H54 (cell line): ENCODE measurements around the gene CACNA2D3.
"Not testable (repeated sequence)": the region's sequence is repeated elsewhere in the genome, so short reads cannot be mapped to it uniquely, and the experiment has no call there.

Experiments used
- DNase-seq: peaks from one replicate; pipeline ENCODE4 v3.0.0; 2011; ENCODE audit warnings: low spot score, mixed read lengths; ENCODE audit not compliant: insufficient read length
- FAIRE-seq: peaks from 3 replicates; lab custom pipeline; 2011; peaks lifted over from hg19 to GRCh38; lab: Jason Lieb, UNC
- POLR2A ChIP-seq: IDR thresholded peaks from 2 replicates; pipeline ENCODE4 v1.6.1; 2011; ENCODE audit warnings: low read depth, mild to moderate bottlenecking, low read length

The CACNA2D3 gene

GRCh38 chr3:54625805-54626787, 503.7 kb downstream of the CACNA2D3 start:
- DNase-seq (no peak), FAIRE-seq (no peak)
- no peak for TF ChIP-seq POLR2A

GRCh38 chr3:54628888-54629441, 506.6 kb downstream of the CACNA2D3 start:
- FAIRE-seq (no peak), DNase-seq (no peak)
- no peak for TF ChIP-seq POLR2A

- no peak for FAIRE-seq
- no peak for TF ChIP-seq POLR2A
- no peak for DNase-seq
Measured at GRCh38 chr3:54630101-54630623, 507.8 kb downstream of the CACNA2D3 start.

- not testable (repeated sequence) for DNase-seq, FAIRE-seq
Measured at GRCh38 chr3:54631001-54631400, 508.6 kb downstream of the CACNA2D3 start.

- FAIRE-seq: no peak
- no peak for DNase-seq
- TF ChIP-seq POLR2A: no peak
Measured at GRCh38 chr3:54631516-54632325, 509.4 kb downstream of the CACNA2D3 start.

GRCh38 chr3:54632326-54632665, 509.9 kb downstream of the CACNA2D3 start:
- FAIRE-seq (no peak), DNase-seq (no peak)
- TF ChIP-seq POLR2A: no peak

- FAIRE-seq (no peak), DNase-seq (no peak)
- TF ChIP-seq POLR2A: no peak
Measured at GRCh38 chr3:54632834-54633233, 510.5 kb downstream of the CACNA2D3 start.

- DNase-seq (no peak), FAIRE-seq (no peak)
- no peak for TF ChIP-seq POLR2A
Measured at GRCh38 chr3:54633444-54634121, 511.2 kb downstream of the CACNA2D3 start.

- TF ChIP-seq POLR2A: no peak
- no peak for FAIRE-seq
- DNase-seq: no peak
Measured at GRCh38 chr3:54634122-54634469, 511.7 kb downstream of the CACNA2D3 start.

GRCh38 chr3:54639790-54640372, 517.5 kb downstream of the CACNA2D3 start:
- not testable (repeated sequence) for DNase-seq, FAIRE-seq

- DNase-seq (no peak), FAIRE-seq (no peak)
- no peak for TF ChIP-seq POLR2A
Measured at GRCh38 chr3:54641226-54642014, 519.1 kb downstream of the CACNA2D3 start.

GRCh38 chr3:54642147-54642546, 519.8 kb downstream of the CACNA2D3 start:
- FAIRE-seq: no peak
- TF ChIP-seq POLR2A: no peak

More at GRCh38 chr3:54642147-54642546, 519.8 kb downstream of the CACNA2D3 start:
- DNase-seq: no peak
